Measurements from ENCODE around the gene LONP2. TPM values are rescaled to one million over a fixed set of nuclear protein-coding genes. Genes with fewer than 3 reads are reported as not detected.

LONP2 gene
- polyA plus RNA-seq, 2 of the 4 experiments (the other 2 are of a cell fraction): 27.8 to 51.3 TPM

- POLR2A ChIA-PET: interaction anchor here (0.6 kb wide), 1 partner anchor 110 kb away, joined by 4 read pairs; no protein-coding TSS in a partner anchor
- DNase-seq (ENCODE audit: low read depth in 1 of 2, low spot score in 1 of 2) (no peak), ATAC-seq (no peak), FAIRE-seq (no peak)
- no peak overlapping the region for H3K4me2 ChIP-seq
- H3K4me1 ChIP-seq: no peaks in the 10 kb centered on the region
- no peak overlapping the region for H3K27ac ChIP-seq
- H3K9me3 ChIP-seq: no peaks in the 10 kb centered on the region
- 86% methylated on average over 3 of the region's 3 CpGs for WGBS (ENCODE audit: missing lambda C conversion rate)
- H3K4me3 ChIP-seq: no peak overlapping the region
- TF ChIP-seq HEYL (CRISPR knock-in tag; IDR thresholded peaks at IDR 0.05) (no peak), KDM5A (IDR thresholded peaks at IDR 0.05) (no peak), JUN (IDR thresholded peaks at IDR 0.05) (no peak), POLR2AphosphoS2 (conservative IDR thresholded peaks at IDR 0.05; ENCODE audit: low read length) (no peak), EHF (CRISPR knock-in tag; IDR thresholded peaks at IDR 0.05) (no peak), MYC (IDR thresholded peaks at IDR 0.05; ENCODE audit: borderline replicate concordance, low read length) (no peak), GATA3 (IDR thresholded peaks at IDR 0.05; ENCODE audit: borderline replicate concordance) (no peak), SREBF2 (IDR thresholded peaks at IDR 0.05) (no peak), BHLHE40 (IDR thresholded peaks at IDR 0.05; ENCODE audit: low read depth, low read length) (no peak), CEBPB (IDR thresholded peaks at IDR 0.05) (no peak), NR3C1 (IDR thresholded peaks at IDR 0.05) (no peak), RCOR1 (IDR thresholded peaks at IDR 0.05; ENCODE audit: low read depth, low read length) (no peak)
- CTCF ChIA-PET: interaction anchor here (0.6 to 1.4 kb wide), 3 partner anchors 98 to 549 kb away, joined by 3 to 4 read pairs (median 4); no protein-coding TSS in a partner anchor
Measured at GRCh38 chr16:48330841-48331192, 86.7 kb downstream of the LONP2 start.

GRCh38 chr16:48332978-48333377 is 88.9 kb downstream of the LONP2 start:
- Histone ChIP-seq H3K9me3 (no peaks in the 10 kb centered on the region), H3K4me3 (no peak overlapping the region), H3K4me2 (no peak overlapping the region), H3K4me1 (no peaks in the 10 kb centered on the region), H3K27ac (no peak overlapping the region)
- FAIRE-seq (no peak), DNase-seq (ENCODE audit: low read depth in 1 of 2, low spot score in 1 of 2) (no peak), ATAC-seq (no peak)
- TF ChIP-seq HOXA7 (CRISPR knock-in tag; IDR thresholded peaks at IDR 0.05) (no peak), ZFP36 (IDR thresholded peaks at IDR 0.05; ENCODE audit: borderline replicate concordance, partially characterized antibody) (no peak), ELK1 (IDR thresholded peaks at IDR 0.05; ENCODE audit: low read depth, low read length) (no peak), KDM5A (IDR thresholded peaks at IDR 0.05) (no peak), CTCF (IDR thresholded peaks at IDR 0.05) (no peak), RNF2 (IDR thresholded peaks at IDR 0.05; ENCODE audit: borderline replicate concordance, low read depth) (no peak), ESRRA (IDR thresholded peaks at IDR 0.05; ENCODE audit: borderline replicate concordance, low read length) (no peak), REST (IDR thresholded peaks at IDR 0.05) (no peak), NPAS2 (CRISPR knock-in tag; IDR thresholded peaks at IDR 0.05; ENCODE audit: borderline replicate concordance) (no peak), ATOH8 (CRISPR knock-in tag; IDR thresholded peaks at IDR 0.05; ENCODE audit: low read depth) (no peak), RCOR1 (IDR thresholded peaks at IDR 0.05; ENCODE audit: low read depth, low read length) (no peak), RAD21 (conservative IDR thresholded peaks at IDR 0.05 in 1 of 2, IDR thresholded peaks at IDR 0.05 in 1 of 2) (no peak), PBX3 (IDR thresholded peaks at IDR 0.05) (no peak), HDAC2 (IDR thresholded peaks at IDR 0.05) (no peak), JUN (IDR thresholded peaks at IDR 0.05) (no peak)
- TF ChIP-seq, protein P1, sequence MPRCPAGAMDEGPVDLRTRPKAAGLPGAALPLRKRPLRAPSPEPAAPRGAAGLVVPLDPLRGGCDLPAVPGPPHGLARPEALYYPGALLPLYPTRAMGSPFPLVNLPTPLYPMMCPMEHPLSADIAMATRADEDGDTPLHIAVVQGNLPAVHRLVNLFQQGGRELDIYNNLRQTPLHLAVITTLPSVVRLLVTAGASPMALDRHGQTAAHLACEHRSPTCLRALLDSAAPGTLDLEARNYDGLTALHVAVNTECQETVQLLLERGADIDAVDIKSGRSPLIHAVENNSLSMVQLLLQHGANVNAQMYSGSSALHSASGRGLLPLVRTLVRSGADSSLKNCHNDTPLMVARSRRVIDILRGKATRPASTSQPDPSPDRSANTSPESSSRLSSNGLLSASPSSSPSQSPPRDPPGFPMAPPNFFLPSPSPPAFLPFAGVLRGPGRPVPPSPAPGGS (IDR thresholded peaks at IDR 0.05): no peak
- ChIA-PET CTCF (interaction anchor here (0.5 to 1.4 kb wide), 4 partner anchors 19 to 297 kb away, joined by 3 to 5 read pairs (median 3); no protein-coding TSS in a partner anchor), POLR2A (no interaction called here)
- 91% methylated on average over 5 of the region's 5 CpGs for WGBS (ENCODE audit: missing lambda C conversion rate)
